Esophagus squamous epithelium (tissue), 4 donors: Measurements from ENCODE around the gene ZNG1C.
"Not testable (repeated sequence)": the region's sequence is repeated elsewhere in the genome, so short reads cannot be mapped to it uniquely, and the experiment has no call there.

Source experiments
- CTCF ChIP-seq, 6 experiments: fragments of 450-650 bp in 4 of 6; fragments of 200-600 bp in 2 of 6; sonication (generic) in 2 of 6; IDR thresholded peaks; one replicate each; pipeline ENCODE4 v1.5.1; 2016 to 2019; ENCODE audit warnings: antibody characterized with exemption in 6 of 6, mild to moderate bottlenecking in 4 of 6, moderate library complexity in 4 of 6
- POLR2A ChIP-seq, 4 donors: fragments of 450-650 bp; IDR thresholded peaks; one replicate each; pipeline ENCODE4 v1.6.1; 2017; ENCODE audit warnings: antibody characterized with exemption in 4 of 4, mild to moderate bottlenecking in 4 of 4, moderate library complexity in 3 of 4

- not testable (repeated sequence) for TF ChIP-seq CTCF, POLR2A (IDR thresholded peaks at IDR 0.05)
Observed at GRCh38 chr9:68304777-68305176, 63.0 kb downstream of the ZNG1C start.
